OCI-LY3 (cell line): Measurements from ENCODE around the gene TOMM7.

Experiments used
- CTCF ChIP-seq: fragments of 200-600, 300-600 bp; sonication (generic); IDR thresholded peaks from 2 replicates; pipeline ENCODE4 v1.5.1; 2014; ENCODE audit warnings: antibody characterized with exemption, low read length, low read depth
- EZH2phosphoT487 ChIP-seq: fragments of 200-600 bp; shearing (Covaris generic); IDR thresholded peaks from 2 replicates; pipeline ENCODE4 v1.6.1; 2018; ENCODE audit warnings: antibody characterized with exemption, mixed run types, low read depth

GRCh38 chr7:22853674-22854157 lies 31.1 kb upstream of the TOMM7 start:
- no peak; the same call in 1 of the 2 replicates for TF ChIP-seq CTCF
- no peak for TF ChIP-seq EZH2phosphoT487
